GM21367 (cell line): ENCODE data around the gene SGIP1.

Source experiments
- ATAC-seq: cut with Tn5 transposase; IDR thresholded peaks from one replicate; pipeline ENCODE4 v1.9.1; 2021; ENCODE audit not compliant: unreplicated experiment

The SGIP1 gene

DNA sequence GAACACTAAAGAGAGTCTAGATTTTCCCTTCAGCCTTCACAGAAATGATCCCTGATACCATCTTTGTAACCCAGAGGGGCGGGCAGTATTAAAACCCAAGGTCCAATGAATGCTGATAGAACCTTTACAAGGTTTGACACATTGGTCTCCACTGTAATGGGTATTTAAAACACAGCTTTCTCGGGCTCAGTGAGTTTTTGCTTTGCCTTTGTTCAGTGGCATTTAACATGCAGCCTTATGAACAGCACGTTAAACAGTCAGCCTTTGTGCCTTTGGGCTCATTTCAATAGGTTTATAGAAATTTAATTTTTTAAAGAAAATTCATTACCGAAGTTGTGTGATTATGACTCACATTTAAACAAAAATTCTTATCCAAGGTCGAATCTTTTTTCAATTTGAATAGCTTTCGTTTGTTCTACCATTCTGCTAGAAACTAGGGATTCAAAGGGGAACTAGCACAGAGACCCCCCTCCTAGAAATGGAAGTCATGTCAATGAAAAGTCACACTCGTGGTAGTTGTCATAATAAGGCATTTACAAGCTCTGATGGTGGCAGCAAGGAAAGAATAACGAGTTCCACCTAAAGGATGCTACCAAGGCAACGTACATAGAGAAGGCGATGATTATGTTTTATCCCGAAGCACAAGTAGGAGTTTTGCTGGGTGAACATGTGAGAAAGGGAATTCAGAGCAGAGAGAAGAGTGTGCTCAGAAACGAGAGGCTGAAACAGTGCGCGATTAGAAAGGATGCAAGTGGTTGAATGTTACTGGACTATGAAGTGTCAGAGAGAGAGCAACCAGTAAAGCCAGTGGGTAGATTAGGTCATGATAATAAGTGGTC is 66.2 kb downstream of the SGIP1 start:
- ATAC-seq: no peak

DNA sequence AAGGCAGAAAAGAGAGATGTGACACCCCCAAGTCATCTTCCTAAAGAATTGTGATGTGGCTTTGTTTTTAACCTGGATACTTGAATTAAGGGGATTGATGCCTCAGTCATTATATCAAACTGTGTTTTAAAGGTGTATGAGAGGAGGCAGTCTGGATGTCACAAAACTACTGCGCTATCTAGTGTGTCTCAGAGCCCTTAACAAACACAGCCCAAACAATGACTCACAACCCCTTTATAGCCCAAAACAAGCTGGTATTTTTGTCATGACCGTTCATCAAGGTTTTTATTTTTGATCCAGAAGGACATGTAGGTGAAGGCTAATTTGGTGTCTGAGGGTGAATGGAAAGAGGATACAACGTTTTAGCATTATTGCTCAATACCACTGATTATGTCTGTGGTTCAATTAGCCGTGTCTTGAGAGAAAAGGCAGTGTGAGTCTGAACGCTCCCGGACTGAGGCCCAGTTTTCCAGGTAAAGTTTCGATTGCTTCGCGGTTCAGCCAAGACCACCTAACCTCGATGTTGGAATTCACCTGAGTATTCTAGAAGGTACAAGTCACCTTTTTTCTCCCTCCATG is 71.6 kb downstream of the SGIP1 start:
- ATAC-seq: no peak

DNA sequence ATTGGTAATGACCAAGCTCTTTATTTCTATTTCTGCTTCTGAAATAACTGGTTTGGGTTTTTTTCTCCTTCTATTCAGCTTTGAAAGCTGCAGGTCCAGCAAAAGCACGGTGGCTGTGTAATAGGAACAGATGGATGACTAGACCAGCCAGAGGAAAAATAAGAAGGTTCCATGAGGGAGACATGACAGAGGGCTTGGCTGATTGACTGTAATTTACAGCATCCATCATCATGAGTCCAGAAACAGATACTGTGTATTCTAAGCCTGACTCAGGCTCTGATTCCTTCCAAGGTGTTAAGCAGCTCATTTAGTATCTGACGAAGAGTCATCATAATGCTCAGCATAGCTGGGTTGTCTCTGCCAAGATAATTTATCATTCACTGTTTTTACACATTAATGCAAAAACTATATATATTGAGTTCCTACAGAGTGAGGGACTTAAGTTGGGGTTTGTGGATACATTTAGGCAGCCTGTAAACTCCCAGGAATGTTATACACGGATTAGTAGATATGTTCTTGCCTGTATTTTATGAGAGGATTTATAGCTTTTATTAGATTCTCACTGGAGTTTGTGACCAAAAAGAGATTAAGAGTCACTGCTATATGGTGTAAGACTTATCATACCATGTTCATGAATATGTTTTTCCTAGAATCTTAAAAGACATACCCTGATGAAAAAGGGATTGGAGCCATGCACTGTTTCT is 72.6 kb downstream of the SGIP1 start:
- no peak for ATAC-seq

DNA sequence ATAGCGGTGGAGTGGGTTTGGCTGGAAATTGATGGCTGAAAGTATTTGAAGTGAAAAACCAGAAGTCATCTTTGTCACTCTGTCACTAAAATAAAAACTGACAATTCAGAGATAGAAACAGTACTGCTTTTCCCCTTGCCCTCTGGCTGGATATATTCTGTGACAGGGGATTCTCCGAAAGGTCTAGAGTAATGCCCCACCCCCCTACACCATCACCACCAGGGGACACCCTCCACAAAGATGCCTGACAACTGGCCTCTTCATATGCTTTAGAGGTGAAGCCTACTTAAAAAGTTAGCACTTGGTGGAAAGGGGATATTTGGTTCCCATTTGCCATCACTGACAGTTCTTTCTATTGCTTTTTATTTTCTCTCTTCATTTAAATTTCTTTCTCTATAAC is 73.5 kb downstream of the SGIP1 start:
- ATAC-seq: no peak

DNA sequence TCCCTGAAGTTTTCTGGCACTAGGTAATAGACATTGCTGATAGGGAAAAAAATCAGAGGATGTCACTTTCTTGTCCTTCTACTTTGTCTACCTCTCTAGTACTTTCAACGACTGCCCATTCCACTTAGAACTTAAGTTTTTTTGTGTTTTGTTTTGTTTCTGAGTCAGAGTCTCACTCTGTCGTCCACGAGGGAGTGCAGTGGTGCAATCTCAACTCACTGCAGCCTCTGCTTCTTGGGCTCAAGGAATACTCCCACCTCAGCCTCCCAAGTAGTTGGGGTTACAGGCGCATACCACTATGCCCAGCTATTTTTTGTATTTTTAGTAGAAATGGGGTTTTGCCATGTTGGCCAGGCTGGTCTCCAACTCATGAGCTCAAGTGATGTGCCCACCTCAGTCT is 79.2 kb downstream of the SGIP1 start:
- no peak for ATAC-seq

DNA sequence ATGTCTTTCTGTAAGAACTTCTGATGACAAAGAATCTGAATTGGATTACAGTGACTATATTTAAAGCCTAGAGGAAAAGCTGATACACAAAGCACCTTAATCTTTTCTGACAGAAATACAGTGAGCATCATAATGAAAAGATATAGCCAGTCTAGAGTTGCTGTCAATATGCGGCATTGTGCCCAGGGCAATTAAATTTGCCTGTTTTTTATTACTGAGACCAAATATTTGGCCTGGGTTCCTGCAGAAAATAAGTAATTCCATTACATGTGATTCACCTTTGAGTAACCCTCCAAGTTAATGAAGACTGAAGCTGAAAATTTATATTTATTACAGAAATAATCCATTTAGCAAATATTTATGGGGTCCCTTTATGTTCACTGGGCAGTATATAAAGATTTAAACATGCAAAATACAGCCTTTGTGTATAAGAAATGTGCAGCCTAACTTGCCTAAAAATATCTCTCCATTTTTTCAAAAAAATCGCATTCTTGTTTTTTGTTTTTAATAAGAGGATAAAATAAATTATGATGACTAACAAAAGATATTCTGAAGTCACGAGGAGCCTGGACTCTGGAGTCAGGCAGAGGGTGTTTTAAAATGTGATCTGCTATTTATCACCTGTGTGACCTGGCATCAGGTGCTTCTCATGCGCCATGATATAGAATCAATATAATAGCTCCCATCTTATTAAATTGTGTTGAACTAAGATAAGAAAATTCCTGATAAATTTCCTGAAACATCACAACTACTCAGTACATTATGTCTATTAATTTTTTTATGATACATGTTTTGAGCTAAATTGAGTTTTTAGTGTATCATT is 83.6 kb downstream of the SGIP1 start:
- ATAC-seq: no peak

DNA sequence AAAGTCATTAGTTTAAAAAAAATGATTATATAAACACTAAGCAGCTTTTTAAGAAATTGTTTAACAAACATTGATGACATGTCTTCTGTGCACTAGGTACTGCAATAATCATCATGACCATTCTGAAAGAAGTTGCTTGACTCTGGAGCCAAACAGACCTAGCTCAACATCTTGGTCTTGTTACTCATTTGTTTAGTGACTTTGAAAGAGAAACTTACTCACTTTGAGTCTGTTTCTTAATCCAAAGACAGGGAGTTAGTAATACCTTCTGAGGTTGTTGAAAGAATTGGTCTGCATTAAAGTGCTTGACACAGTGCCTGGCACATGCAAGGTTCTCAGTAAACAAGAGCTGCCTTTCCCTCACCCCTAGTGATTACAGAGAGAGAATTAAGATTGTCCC is 84.4 kb downstream of the SGIP1 start:
- ATAC-seq: no peak

DNA sequence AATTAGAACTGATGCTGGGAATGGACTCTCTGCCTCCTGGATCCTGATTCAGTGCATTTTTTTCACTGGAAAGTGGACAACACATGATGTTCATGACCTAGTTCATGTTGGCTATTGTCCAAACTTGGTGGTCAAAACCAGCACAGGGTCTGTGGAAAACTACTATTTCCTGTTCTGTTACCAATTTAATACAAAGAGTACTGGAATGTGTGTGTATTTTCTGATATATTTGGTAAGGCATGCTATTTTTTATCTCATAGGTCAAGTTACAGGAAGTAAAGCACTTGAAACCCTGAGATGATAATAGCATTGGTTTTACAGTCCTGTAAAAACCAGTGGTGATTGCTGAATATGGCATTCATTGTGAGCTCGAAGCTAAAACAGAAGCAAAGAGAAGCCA is 89.9 kb downstream of the SGIP1 start:
- ATAC-seq: no peak

DNA sequence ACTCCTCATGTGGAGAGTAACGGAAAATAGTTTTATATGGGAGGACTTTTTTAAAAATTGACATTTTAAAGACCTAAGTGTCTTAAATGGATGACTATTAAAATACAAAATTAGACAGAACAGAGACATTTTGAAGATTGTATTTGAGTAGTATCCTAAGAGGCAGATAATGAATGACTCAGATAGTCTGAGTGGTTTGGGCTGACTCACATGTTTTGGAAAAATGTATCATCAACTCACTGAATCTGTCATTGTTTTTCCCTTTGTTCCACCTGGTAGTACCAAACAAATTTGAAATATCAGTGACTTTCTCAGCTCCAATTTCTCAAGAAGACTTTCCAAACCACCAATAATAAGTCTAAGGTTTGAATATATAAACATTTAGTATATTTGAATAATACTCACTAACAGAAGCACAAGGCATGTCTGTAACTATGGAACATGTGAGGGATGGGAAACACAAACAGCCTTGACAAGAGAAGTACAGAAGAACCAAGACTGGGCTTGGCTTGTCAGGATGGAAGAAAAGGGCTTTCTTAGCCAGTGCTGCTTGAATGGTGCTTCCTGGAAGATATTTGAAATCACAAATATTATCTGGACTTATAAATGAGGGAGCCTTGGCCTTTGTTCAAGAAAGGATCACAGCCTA is 90.6 kb downstream of the SGIP1 start:
- ATAC-seq: no peak

DNA sequence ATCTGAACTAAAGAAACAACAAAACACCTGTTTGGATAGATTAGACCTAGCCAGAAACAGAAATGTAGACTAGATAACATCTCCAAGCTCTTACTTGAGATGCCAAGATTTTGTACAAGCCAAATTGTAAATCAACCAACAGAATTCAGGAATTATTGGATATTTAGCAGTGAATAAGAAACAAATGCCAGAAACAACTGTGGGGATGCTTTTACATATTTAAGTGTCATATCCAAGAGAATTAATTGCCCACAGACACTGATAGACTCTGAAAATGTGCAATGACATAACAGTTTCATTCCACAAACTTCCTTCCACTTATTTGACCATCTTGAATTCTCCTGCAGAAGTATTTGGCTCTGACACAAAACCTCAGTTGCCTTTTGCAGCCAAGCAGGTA is 92.3 kb downstream of the SGIP1 start:
- ATAC-seq: no peak

DNA sequence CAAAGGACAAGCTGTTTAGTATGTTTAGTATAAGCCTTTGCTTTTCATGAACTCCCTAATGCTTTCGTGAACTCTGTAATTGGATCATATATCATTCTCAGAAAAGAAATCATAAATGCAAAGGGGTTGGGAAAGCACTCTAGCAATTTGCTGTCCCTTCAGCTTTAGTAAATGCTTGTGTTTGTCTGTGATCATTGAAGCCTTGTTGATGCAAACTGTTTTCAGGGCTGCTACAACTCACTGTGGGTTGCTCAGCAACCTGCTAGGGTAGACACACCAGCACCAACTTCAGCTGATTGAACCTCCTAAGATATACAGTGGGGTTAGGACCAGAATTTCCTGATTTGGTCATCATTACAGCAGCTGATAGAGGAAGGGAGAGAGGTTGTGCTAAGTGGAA is 95.0 kb downstream of the SGIP1 start:
- ATAC-seq: no peak

DNA sequence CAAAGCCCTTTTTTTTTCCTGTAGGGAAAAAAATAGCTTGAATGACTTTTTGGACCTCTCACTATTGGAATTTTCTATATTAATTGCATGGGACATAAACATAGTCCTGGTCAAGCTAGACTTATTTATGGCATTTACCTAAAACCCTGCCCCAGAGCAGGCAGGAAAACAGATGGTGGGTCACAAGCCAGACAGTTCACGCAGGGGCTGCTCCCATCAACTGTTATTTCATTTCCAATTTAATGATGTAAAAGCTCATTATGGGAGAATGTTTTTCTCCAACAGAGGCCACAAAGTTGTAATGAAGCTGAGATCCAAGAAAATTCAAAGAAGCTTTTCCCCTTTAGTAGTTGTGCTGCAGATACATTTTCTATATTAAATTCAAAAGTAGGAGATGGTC is 99.2 kb downstream of the SGIP1 start:
- no peak for ATAC-seq

DNA sequence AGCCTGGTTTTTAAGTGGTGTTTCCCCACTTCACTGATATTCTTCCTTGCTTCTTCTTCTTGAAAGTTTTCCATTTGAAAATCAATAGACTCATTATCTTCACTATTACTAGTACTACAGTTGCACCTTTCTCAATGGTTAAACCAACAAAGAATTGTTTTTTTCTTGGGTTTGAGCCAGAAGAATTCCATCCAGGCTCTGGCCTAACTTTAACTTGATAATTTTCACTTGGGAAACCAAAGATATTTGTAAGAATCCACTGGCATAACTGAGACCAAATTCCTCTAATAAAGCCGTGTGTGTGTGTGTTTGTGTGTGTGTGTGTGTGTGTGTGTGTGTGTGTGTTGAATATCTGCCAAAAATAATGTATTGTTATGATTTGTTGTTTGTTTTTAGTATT is 103.2 kb downstream of the SGIP1 start:
- ATAC-seq: no peak

DNA sequence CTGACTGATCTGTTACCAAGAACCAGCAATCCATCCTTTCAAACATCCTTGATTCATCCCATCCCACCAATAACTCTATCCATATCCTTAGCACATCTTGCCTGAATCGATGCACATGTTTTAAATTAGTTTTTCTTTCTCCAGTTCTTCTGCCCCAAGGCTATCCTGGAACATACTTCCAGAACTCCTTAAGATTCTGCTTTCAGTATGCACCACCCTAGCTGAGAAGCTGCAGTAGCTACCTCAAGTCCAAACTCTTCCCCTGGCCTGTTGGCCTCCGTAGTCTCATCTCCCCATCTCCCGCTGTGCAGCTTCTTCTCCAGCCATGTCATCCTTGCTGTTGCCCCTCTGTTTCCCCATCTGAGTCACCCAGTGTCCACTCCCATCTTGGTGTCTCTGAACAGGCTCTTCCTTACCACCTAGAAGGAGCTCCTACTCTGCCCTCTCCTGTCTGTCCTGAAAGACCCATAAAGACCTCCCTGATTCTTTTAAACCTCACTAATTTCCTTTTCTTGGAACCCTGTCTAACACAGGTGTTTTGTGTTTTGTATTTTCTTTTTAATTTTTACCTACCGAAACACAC is 108.0 kb downstream of the SGIP1 start:
- ATAC-seq: no peak

DNA sequence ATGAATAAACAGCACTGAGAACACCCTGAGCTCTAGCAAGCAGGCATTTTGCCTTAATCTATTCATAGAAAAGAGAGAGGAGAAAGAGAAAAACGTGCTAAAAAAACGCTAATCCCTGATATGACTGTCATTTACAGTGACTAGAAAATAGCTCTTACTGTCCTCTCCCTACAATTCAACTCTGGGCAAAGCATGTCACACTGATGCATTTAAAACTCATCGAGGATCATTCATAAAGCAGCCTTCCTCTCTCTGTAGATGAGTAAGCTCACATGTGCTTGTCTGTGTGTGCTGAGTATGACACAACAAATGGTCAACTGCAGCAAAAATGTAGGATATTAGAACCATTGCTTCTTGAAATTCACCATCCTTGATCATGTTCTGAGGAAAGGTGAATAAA is 109.0 kb downstream of the SGIP1 start:
- ATAC-seq: no peak

DNA sequence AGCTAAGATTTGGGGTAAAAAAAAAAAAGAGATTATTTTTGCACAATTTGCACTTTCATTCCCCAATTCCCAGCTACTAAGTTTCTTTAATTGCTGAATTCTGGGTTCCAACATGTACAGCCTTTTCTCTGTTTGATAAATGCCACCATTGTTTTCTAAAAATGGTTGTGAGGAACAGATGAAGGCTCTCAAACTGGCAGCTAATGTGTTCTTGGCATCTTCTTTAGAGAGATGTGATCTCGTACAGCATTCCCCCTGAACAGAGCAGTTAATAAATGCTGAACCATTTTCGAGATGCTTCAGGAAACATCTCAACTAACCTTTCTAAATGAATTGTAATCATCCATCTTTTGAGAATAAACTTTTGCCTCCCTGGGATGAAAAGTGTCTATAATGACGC is 110.4 kb downstream of the SGIP1 start:
- no peak for ATAC-seq

DNA sequence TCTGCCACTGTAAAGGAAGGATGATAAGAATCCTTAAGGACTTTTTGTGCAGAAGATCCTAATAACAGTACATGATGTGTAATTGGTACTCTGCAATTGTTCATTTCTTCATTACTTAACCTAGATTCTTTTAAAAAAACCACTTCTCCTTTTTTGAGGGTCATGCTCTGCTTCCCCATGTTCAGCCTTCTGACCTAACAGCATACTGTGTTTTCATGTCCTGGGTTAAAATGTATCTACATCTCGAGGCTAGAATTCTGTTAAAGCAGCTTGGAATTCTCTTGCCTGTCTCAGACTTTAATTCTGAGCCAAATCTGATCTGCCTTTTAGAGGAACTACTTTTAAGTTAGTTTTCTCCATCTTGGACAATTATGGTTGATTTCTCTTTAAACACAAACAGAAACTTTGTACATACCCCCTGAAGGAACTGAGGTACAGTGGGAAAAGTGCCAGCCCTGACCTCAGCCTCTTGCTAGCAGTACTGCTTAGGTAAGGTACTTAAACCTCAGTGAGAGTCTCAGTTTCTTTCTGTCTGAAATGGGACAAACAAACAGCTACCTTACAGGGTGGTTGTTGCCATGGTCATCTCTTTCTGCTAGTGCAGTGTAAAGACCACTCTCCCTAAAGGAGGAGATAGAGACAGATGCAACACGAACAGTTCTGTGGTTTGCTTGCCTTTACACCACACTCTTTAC is 115.1 kb downstream of the SGIP1 start:
- peak; percentile 96 for ATAC-seq

DNA sequence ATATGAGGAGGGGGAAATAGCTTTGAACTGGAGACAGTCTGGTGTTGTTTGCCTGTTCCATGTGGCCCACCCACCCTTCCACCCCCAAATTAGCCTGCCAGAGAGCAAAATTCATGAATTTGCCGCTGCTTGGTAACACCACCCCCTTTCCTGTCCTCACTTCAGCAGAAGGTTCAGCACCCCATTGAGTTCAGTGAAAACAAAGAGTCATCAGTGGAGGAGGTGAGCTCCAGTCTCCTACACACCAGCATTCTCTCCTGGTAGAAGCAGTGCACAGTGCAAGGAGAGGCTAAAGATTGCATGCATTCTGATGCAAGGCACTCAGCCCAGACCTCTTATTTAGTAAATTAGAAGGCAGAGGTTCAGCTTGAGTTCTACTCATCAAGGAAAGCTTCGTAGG is 118.6 kb downstream of the SGIP1 start:
- ATAC-seq: no peak

DNA sequence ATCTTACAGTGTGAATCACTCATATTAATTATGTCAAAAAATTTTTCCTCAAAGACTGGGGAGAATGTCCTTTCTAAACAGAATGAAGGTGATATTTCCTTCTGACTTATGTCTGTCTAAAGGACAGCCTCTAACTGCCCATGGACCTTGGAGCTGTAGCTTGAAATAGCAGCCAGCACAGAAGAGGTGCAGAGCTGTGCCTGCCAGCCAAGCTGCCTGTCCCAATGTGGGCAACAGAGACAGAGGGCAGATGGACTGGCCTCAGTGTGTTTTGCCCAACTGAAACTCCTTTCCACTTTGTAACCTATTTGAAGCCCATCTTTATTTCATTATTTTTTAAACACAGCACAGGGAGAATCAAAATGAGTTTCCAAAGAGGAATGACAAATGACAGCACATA is 120.7 kb downstream of the SGIP1 start:
- ATAC-seq: no peak

DNA sequence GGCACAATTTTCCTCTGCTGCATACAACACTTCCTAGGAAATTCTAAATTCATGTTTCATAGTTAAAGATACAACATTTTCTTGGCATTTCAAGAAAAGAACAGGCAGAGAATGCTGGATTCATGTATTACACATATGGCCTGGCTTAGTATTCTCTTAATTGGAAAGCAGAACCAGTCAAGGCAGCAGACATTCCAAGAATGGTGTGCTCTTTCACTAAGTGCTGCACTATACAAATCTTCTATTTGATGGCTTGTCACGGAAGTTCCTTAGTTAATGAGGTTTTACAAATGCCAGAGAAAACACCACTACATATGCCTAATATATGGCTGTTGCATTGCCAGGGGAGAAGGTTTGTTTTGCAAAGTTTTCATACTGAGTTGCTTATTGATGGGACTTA is 137.5 kb downstream of the SGIP1 start:
- no peak for ATAC-seq
